Vagina (tissue), 2 donors: ENCODE measurements around the gene SPON1. TPM values are rescaled to one million over a fixed set of nuclear protein-coding genes. Genes with fewer than 3 reads are reported as not detected.

Source experiments
- DNase-seq, 2 donors: peaks; one replicate each; pipeline ENCODE4 v3.0.0-alpha.2; 2017; ENCODE audit errors: extremely low spot score in 2 of 2
- H3K27ac ChIP-seq: fragments of 200-600 bp; sonication (generic); one replicate; pipeline ENCODE4 v1.5.1; 2019
- H3K27me3 ChIP-seq: fragments of 200-600 bp; sonication (generic); one replicate; pipeline ENCODE4 v1.5.1; 2019
- H3K36me3 ChIP-seq, 2 donors: fragments of 200-600 bp; sonication (generic); one replicate each; pipeline ENCODE4 v1.5.1; 2017 to 2019
- H3K4me1 ChIP-seq: fragments of 200-600 bp; sonication (generic); one replicate; pipeline ENCODE4 v1.5.1; 2019
- H3K4me3 ChIP-seq, 2 donors: fragments of 200-600 bp; sonication (generic); 1 replicate in 1 of 2; 2 replicates in 1 of 2; pipeline ENCODE4 v1.5.1; 2016 to 2019
- H3K9me3 ChIP-seq: fragments of 200-600 bp; sonication (generic); one replicate; pipeline ENCODE4 v1.5.1; 2019
- POLR2A ChIP-seq, 2 donors: fragments of 450-650 bp; IDR thresholded peaks; one replicate each; pipeline ENCODE4 v1.6.1; 2017; ENCODE audit warnings: antibody characterized with exemption in 2 of 2, mild to moderate bottlenecking in 2 of 2, moderate library complexity in 2 of 2
- POLR2AphosphoS5 ChIP-seq, 2 donors: sonication (generic); formaldehyde crosslinking; IDR thresholded peaks; one replicate each; pipeline ENCODE4 v1.9.0; 2017; ENCODE audit warnings: antibody characterized with exemption in 2 of 2, mild to moderate bottlenecking in 2 of 2, low read depth in 1 of 2; ENCODE audit not compliant: insufficient read depth in 1 of 2
- intact Hi-C: fragments of 100-400 bp; cut with DNase I; formaldehyde crosslinking; loops from one replicate; pipeline ENCODE4 v1.15.1; 2023
- total RNA-seq: library from RNA; depleted of rRNA; stranded (reverse); fragments of >200 nt; gene quantifications from one replicate; pipeline ENCODE4 v1.2.3, GENCODE V29; 2016
- TF ChIP-seq, protein P1 (sequence below), 3 experiments: fragments of 450-650 bp in 2 of 3; fragments of 200-600 bp in 1 of 3; sonication (generic) in 1 of 3; IDR thresholded peaks; one replicate each; pipeline ENCODE4 v1.5.1; 2017 to 2019; ENCODE audit warnings: antibody characterized with exemption in 3 of 3, mild to moderate bottlenecking in 2 of 3, moderate library complexity in 2 of 3

The SPON1 gene
- total RNA-seq, 1 donor from 2014 or later, result 31.7 TPM

DNA sequence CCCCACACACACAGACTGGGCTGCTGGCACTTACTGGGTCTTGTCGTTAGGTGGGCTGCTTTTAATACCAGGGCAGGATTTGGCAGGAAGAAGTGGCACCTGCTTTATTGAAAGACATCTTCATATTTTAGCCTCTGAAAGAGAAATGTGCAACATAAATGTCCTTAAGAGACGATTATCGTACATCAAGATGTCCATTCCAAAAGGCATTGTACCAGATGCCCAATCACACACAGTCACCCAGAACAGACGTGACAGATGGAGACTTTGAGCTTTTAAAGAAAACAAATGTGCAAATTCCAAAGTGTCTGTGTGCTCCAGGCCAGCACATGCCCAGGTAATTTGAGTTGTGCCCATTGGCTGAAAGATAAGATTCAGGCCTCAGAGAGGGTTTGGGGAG, 240.8 kb downstream of the SPON1 start:
- intact Hi-C loops, result no loop called here
- no peak for DNase-seq
- Histone ChIP-seq H3K27ac (no peak overlapping the region), H3K4me3 (no peak overlapping the region), H3K27me3 (no peaks in the 10 kb centered on the region), H3K9me3 (no peaks in the 10 kb centered on the region), H3K4me1 (no peaks in the 10 kb centered on the region), H3K36me3 (no peaks in the 10 kb centered on the region)
- TF ChIP-seq POLR2AphosphoS5 (IDR thresholded peaks at IDR 0.05; ENCODE audit: insufficient read depth in 1 of 2, low read depth in 1 of 2), result no peak
- no peak for TF ChIP-seq POLR2A (IDR thresholded peaks at IDR 0.05)
- TF ChIP-seq, protein P1, sequence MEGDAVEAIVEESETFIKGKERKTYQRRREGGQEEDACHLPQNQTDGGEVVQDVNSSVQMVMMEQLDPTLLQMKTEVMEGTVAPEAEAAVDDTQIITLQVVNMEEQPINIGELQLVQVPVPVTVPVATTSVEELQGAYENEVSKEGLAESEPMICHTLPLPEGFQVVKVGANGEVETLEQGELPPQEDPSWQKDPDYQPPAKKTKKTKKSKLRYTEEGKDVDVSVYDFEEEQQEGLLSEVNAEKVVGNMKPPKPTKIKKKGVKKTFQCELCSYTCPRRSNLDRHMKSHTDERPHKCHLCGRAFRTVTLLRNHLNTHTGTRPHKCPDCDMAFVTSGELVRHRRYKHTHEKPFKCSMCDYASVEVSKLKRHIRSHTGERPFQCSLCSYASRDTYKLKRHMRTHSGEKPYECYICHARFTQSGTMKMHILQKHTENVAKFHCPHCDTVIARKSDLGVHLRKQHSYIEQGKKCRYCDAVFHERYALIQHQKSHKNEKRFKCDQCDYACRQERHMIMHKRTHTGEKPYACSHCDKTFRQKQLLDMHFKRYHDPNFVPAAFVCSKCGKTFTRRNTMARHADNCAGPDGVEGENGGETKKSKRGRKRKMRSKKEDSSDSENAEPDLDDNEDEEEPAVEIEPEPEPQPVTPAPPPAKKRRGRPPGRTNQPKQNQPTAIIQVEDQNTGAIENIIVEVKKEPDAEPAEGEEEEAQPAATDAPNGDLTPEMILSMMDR (IDR thresholded peaks at IDR 0.05), result no peak

DNA sequence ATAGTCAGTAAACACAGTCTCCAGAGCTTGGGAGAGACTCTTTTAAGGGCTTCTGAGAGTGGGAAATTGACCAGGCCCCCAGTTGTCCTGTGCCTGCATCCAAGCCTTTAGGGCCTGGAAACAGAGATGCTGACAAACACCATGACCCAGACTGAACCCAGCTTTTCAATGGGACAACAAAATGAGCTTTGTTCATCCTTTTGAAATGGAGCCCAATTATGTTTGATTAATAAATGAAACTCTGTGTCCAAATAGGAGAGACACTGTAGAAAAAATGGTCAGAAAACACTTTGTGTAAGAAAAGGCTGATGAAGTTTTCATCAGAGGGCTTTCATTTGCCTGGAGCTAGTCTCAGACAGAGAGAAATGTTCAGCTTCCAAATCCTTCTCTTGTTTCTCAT, 250.5 kb downstream of the SPON1 start:
- no peak for DNase-seq
- TF ChIP-seq POLR2AphosphoS5 (IDR thresholded peaks at IDR 0.05; ENCODE audit: insufficient read depth in 1 of 2, low read depth in 1 of 2) (no peak), POLR2A (IDR thresholded peaks at IDR 0.05) (no peak)
- TF ChIP-seq, protein P1 (IDR thresholded peaks at IDR 0.05), result no peak
- no peaks in the 10 kb centered on the region for H3K4me1 ChIP-seq
- H3K27ac ChIP-seq, result no peak overlapping the region
- no peak overlapping the region for H3K4me3 ChIP-seq
- intact Hi-C loops, result no loop called here
- no peaks in the 10 kb centered on the region for H3K9me3 ChIP-seq
- no peaks in the 10 kb centered on the region for H3K27me3 ChIP-seq
- no peaks in the 10 kb centered on the region for H3K36me3 ChIP-seq

DNA sequence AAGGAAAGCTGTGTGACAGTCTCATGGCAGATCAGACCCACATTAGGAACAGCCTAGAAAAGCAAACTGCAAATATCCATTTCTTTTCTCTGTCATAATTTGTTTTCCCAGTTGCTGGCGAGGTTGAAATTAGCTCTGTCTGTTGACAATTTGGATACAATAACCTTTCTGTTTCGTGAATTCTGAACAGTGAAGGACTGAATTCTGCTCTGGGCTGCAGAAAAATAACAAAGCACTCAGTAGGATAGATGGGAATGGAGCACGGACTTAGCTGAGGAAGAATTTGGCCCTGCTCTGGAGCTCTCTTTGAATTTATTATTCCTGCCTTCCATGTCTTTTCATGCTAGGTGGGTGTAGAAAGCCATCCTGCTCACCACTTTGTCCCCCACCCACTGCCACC, 256.2 kb downstream of the SPON1 start:
- Histone ChIP-seq H3K36me3 (no peaks in the 10 kb centered on the region), H3K27ac (no peak overlapping the region), H3K27me3 (no peaks in the 10 kb centered on the region), H3K4me1 (no peaks in the 10 kb centered on the region), H3K9me3 (no peaks in the 10 kb centered on the region), H3K4me3 (no peak overlapping the region)
- DNase-seq, result no peak
- intact Hi-C loops, result no loop called here
- TF ChIP-seq, protein P1 (IDR thresholded peaks at IDR 0.05), result no peak
- TF ChIP-seq POLR2A (IDR thresholded peaks at IDR 0.05), result no peak
- TF ChIP-seq POLR2AphosphoS5 (IDR thresholded peaks at IDR 0.05; ENCODE audit: insufficient read depth in 1 of 2, low read depth in 1 of 2), result no peak

DNA sequence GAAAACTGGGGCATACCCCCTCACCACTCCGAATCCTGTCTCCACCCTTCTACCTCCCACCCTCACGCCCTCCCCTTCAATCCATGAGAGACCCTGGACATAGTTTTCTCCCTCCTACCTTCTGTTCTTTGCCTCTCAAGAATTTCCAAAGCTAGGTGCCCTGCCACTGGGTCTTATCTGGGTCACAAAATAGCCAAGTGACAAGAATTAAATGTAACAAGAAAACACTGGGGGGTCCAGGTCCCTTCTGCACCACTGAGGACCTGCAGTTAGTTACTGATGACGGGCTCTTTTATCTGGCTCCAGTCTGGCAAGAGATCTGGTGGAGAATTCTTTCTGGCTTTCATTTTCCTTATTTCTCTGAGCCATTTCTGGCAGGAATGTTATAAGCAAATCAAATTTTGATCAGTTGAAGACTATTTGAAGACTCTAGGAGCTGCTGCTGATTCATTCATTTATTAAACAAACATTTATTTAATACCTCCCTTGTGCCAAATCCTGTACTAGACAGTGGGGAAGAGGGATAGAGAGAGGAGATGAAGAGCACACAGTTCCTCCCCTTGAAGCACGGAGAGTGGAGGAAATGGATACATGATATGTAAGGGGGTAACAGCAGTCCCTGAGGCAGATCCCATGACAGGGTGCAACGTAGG, 261.2 kb downstream of the SPON1 start:
- H3K36me3 ChIP-seq, result no peaks in the 10 kb centered on the region
- H3K27me3 ChIP-seq, result no peaks in the 10 kb centered on the region
- no peak overlapping the region for H3K4me3 ChIP-seq
- TF ChIP-seq, protein P1 (IDR thresholded peaks at IDR 0.05), result no peak
- TF ChIP-seq POLR2AphosphoS5 (IDR thresholded peaks at IDR 0.05; ENCODE audit: insufficient read depth in 1 of 2, low read depth in 1 of 2) (no peak), POLR2A (IDR thresholded peaks at IDR 0.05) (no peak)
- DNase-seq, result no peak
- no peaks in the 10 kb centered on the region for H3K9me3 ChIP-seq
- intact Hi-C loops, result no loop called here
- H3K27ac ChIP-seq, result no peak overlapping the region
- H3K4me1 ChIP-seq, result no peaks in the 10 kb centered on the region

DNA sequence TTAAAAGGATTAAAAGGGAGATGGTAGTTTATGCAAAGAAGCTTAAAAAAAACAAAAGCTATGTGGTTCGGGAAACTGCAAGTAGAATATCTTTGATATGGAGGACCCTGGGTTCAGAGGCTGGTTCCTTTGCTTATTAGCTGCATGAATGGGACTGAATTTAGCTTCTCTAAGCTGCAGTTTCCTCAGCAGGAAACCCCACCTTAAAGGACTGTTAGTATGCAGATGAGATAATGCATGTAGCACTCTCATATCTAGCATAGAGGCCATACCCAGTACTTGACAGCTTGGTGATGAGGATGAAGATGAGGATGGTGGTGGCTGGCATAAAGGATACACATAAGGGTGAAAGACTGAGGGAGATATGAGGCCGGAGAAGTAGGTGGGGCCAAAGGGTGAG, 261.9 kb downstream of the SPON1 start:
- no peak for DNase-seq
- no peak overlapping the region for H3K27ac ChIP-seq
- no peaks in the 10 kb centered on the region for H3K4me1 ChIP-seq
- no peaks in the 10 kb centered on the region for H3K27me3 ChIP-seq
- no peak overlapping the region for H3K4me3 ChIP-seq
- intact Hi-C loops, result no loop called here
- no peaks in the 10 kb centered on the region for H3K36me3 ChIP-seq
- TF ChIP-seq POLR2AphosphoS5 (IDR thresholded peaks at IDR 0.05; ENCODE audit: insufficient read depth in 1 of 2, low read depth in 1 of 2), result no peak
- TF ChIP-seq, protein P1 (IDR thresholded peaks at IDR 0.05), result no peak
- TF ChIP-seq POLR2A (IDR thresholded peaks at IDR 0.05), result no peak
- no peaks in the 10 kb centered on the region for H3K9me3 ChIP-seq
